Adrenal gland (tissue), 12 donors: ENCODE data around the gene SUV39H1. TPM values are rescaled to one million over a fixed set of nuclear protein-coding genes. Genes with fewer than 3 reads are reported as not detected.

ENCODE experiments used
- DNase-seq, 7 donors: peaks; one replicate each; pipeline ENCODE4 v3.0.0-alpha.2; 2019 to 2020
- H3K27ac ChIP-seq, 5 donors: fragments of 200-600 bp; sonication (generic) in 4 of 5; 1 replicate in 3 of 5; 2 replicates in 2 of 5; pipeline versions ENCODE4 v1.5.1 to v1.8.0; 2016 to 2020; ENCODE audit warnings: mild to moderate bottlenecking in 1 of 5
- H3K27me3 ChIP-seq: fragments of 200-600 bp; 2 replicates; pipeline ENCODE4 v1.8.0; 2021
- H3K36me3 ChIP-seq, 2 donors: fragments of 200-600 bp; replicated peaks in 1 of 2; 1 replicate in 1 of 2; 2 replicates in 1 of 2; pipeline versions ENCODE4 v1.5.1 to v1.8.0; 2018 to 2022
- H3K4me1 ChIP-seq, 2 donors: fragments of 200-600 bp; replicated peaks in 1 of 2; 1 replicate in 1 of 2; 2 replicates in 1 of 2; pipeline versions ENCODE4 v1.5.1 to v1.8.0; 2018 to 2021
- H3K4me3 ChIP-seq, 4 donors: fragments of 200-600 bp; sonication (generic) in 3 of 4; one replicate each; pipeline ENCODE4 v1.5.1; 2016 to 2018
- H3K9me3 ChIP-seq, 3 donors: fragments of 200-600 bp; sonication (generic) in 1 of 3; replicated peaks in 1 of 3; 1 replicate in 2 of 3; 2 replicates in 1 of 3; pipeline versions ENCODE4 v1.5.1 to v1.8.0; 2016 to 2021
- POLR2A ChIP-seq, 2 donors: fragments of 450-650 bp; IDR thresholded peaks; one replicate each; pipeline ENCODE4 v1.6.1; 2017; ENCODE audit warnings: antibody characterized with exemption in 2 of 2, mild to moderate bottlenecking in 2 of 2, moderate library complexity in 1 of 2
- WGBS, 4 donors: extraction: QIAGEN DNeasy Blood & Tissue Kit in 2 of 4; methylation state at CpG; one replicate each; pipeline versions ENCODE4 v1.1.5 to v1.1.7; 2013 to 2017; 5-methylcytosine and 5-hydroxymethylcytosine counted together
- intact Hi-C, 2 donors: fragments of 100-400 bp; cut with DNase I; formaldehyde crosslinking; loops; one replicate each; pipeline versions ENCODE4 v1.14.1 to v1.15.0; 2022 to 2023
- polyA plus RNA-seq, 3 donors: library from polyadenylated mRNA; stranded (reverse); fragments of 200-250 nt in 2 of 3; fragments of 350-450 nt in 1 of 3; fragmentation: Illumina TruSeq in 1 of 3; extraction: RNeasy Lipid Tissue Mini Kit (QIAGEN cat#74804) in 1 of 3; gene quantifications; one replicate each; pipeline ENCODE4 v1.2.3, GENCODE V29; 2013 to 2014
- small RNA-seq, 2 donors: library from RNA; depleted of rRNA; stranded (forward); fragments of <200 nt; gene quantifications; one replicate each; pipeline ENCODE3, GENCODE V24; 2016
- total RNA-seq, 9 donors: library from RNA; depleted of rRNA in 4 of 9; stranded (reverse); fragments of >200 nt in 4 of 9; fragments of 120-200 nt in 1 of 9; fragmentation: NEBNext Ultra II Directional in 1 of 9; extraction: Animal tissue kit (Norgen Biotek cat#: 25700) in 1 of 9; gene quantifications; one replicate each; pipeline versions ENCODE4 v1.1.0 to v1.2.4, GENCODE V29; 2013 to 2023
- TF ChIP-seq, protein P1 (sequence below), 6 experiments: fragments of 450-650 bp in 4 of 6; fragments of 200-600 bp in 2 of 6; sonication (generic) in 1 of 6; IDR thresholded peaks; 1 replicate in 5 of 6; 2 replicates in 1 of 6; pipeline versions ENCODE4 v1.5.1 to v1.8.0; 2016 to 2021; ENCODE audit warnings: antibody characterized with exemption in 6 of 6, mild to moderate bottlenecking in 2 of 6, moderate library complexity in 1 of 6
- donor health status: healthy with polysubstance abuse.
- donor health status: Bipolar disorder and iron deficiency.
- donor health status: DM: yes; HTN: yes; CAD: no.
- donor health status: DM: no; HTN: no; CAD: no.
- donor health status: DM: no; HTN: no; CAD: no.
- donor health status: DM: yes; HTN: yes; CAD: no.

SUV39H1 gene
- total and polyA plus RNA-seq, 12 donors = 2.6 to 4.4 (median 3.2) TPM

DNA sequence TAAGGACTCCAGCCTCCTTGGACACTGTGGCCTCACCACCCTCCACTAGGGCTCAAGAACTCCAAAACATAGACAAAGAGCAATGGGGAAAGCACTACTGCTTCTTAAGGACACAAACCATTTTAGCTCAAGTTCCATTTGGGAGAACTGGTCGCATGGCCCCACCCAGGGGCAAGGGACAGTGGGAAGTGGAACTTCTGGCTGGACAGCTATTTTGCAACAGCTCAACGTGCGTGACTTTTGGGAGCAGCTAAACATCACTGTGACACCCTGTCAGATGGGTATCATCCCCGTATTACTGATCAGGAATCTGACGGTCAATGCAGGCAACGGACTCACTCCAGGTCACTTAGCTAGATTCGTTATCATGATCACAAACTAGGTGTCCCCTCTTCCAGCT lies 56.0 kb downstream of the SUV39H1 start:
- Histone ChIP-seq H3K9me3 (no peaks in the 10 kb centered on the region), H3K4me1 (no peaks in the 10 kb centered on the region), H3K27ac (no peak overlapping the region), H3K27me3 (peaks cover 9% of the 10 kb centered on the region), H3K4me3 (no peak overlapping the region), H3K36me3 (no peaks in the 10 kb centered on the region)
- DNase-seq = no peak
- intact Hi-C loops = no loop called here
- 68 to 69% (median 68%) methylated on average over 3 to 7 of the region's 7 CpGs for WGBS, 4 donors
- TF ChIP-seq, protein P1, sequence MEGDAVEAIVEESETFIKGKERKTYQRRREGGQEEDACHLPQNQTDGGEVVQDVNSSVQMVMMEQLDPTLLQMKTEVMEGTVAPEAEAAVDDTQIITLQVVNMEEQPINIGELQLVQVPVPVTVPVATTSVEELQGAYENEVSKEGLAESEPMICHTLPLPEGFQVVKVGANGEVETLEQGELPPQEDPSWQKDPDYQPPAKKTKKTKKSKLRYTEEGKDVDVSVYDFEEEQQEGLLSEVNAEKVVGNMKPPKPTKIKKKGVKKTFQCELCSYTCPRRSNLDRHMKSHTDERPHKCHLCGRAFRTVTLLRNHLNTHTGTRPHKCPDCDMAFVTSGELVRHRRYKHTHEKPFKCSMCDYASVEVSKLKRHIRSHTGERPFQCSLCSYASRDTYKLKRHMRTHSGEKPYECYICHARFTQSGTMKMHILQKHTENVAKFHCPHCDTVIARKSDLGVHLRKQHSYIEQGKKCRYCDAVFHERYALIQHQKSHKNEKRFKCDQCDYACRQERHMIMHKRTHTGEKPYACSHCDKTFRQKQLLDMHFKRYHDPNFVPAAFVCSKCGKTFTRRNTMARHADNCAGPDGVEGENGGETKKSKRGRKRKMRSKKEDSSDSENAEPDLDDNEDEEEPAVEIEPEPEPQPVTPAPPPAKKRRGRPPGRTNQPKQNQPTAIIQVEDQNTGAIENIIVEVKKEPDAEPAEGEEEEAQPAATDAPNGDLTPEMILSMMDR (IDR thresholded peaks at IDR 0.05) = no peak
- no peak for TF ChIP-seq POLR2A (IDR thresholded peaks at IDR 0.05)

DNA sequence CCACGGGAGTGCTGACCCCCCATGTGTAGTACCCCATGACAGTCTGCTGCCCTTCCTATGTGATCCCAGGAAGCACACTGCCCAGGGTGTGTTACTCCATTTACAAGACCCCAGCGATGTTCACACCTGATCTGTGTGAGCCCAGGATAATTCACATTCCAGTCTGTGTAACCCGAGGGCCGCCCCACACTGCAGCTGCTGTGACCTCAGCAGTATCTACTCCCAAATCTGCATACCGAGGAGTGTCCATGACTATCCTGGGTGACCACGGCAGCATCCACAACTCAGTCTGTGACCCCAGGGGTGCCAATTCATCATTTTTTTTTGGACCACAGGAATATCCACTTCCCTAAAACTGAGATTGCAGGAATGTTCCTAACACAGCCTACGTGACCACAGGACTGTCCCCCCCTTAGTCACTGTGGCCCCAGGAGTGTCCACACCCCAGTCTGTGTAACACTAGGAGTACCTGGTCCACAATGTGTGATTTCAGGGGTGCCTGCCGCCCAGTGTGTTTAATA lies 57.2 kb downstream of the SUV39H1 start:
- no peak overlapping the region for H3K27ac ChIP-seq
- H3K9me3 ChIP-seq = no peaks in the 10 kb centered on the region
- DNase-seq = no peak
- H3K4me3 ChIP-seq = no peak overlapping the region
- H3K36me3 ChIP-seq = no peaks in the 10 kb centered on the region
- H3K27me3 ChIP-seq = peaks cover 9% of the 10 kb centered on the region
- intact Hi-C loops = no loop called here
- WGBS, 4 donors = 60 to 67% (median 62%) methylated on average over 1 to 8 of the region's 8 CpGs
- TF ChIP-seq, protein P1 (IDR thresholded peaks at IDR 0.05) = no peak
- TF ChIP-seq POLR2A (IDR thresholded peaks at IDR 0.05) = no peak
- no peaks in the 10 kb centered on the region for H3K4me1 ChIP-seq

DNA sequence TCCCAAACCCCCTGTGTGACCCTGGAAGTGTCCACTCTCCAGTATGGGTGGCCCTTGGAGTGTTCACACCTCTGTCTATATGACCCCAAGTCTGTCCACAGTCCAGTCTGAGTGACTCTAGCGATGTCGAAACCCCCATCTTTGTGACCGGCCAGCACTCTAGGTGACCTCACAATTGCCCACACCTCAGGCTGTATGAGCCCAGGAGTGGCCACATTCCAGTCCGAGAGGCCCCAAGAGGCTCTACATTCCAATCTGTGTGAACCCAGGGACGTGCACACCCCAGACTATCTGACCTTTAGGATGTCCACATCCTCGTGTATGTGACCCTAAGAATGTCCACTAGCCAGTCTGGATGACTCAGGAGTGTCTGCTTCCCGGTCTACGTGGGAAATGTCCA lies 57.7 kb downstream of the SUV39H1 start:
- no peaks in the 10 kb centered on the region for H3K9me3 ChIP-seq
- H3K27ac ChIP-seq = no peak overlapping the region
- DNase-seq = no peak
- intact Hi-C loops = no loop called here
- no peaks in the 10 kb centered on the region for H3K36me3 ChIP-seq
- H3K4me1 ChIP-seq = no peaks in the 10 kb centered on the region
- 67 to 82% (median 75%) methylated on average over 3 to 8 of the region's 8 CpGs for WGBS, 4 donors
- TF ChIP-seq POLR2A (IDR thresholded peaks at IDR 0.05) = no peak
- TF ChIP-seq, protein P1 (IDR thresholded peaks at IDR 0.05) = no peak
- H3K4me3 ChIP-seq = no peak overlapping the region
- H3K27me3 ChIP-seq = peaks cover 10% of the 10 kb centered on the region

Small RNA genes lying within 50 kb of the gene (small RNA-seq; reads per million reads assigned to genes)
- gene RNU6-1056P = 0 reads per million in 2 donors

Other genes starting within 250 kb of the SUV39H1 start
- 1 to 10 TPM in 7 of 9 donors, under 1 TPM in 2; 0.11 to 6.6 (median 4.3) TPM for gene SLC38A5, start 226.5 kb upstream of the SUV39H1 start, total RNA-seq
- 1 to 10 TPM; 3.7 to 6.2 (median 6.0) TPM for gene SLC38A5, start 226.5 kb upstream of the SUV39H1 start, polyA plus RNA-seq
- 10 to 100 TPM; 27.8 to 83.4 (median 39.0) TPM for gene FTSJ1, start 220.5 kb upstream of the SUV39H1 start, total RNA-seq
- 10 to 100 TPM; 42.2 to 59.2 (median 52.0) TPM for gene FTSJ1, start 220.5 kb upstream of the SUV39H1 start, polyA plus RNA-seq
- gene PORCN, start 187.7 kb upstream of the SUV39H1 start, total RNA-seq = 100 to 1,000 TPM in 2 of 9 donors, 10 to 100 TPM in 6, 1 to 10 TPM in 1; 9.5 to 290 (median 88.8) TPM
- gene PORCN, start 187.7 kb upstream of the SUV39H1 start, polyA plus RNA-seq = 100 to 1,000 TPM in 1 of 3 donors, 10 to 100 TPM in 2; 36.6 to 199 (median 60.1) TPM
- gene EBP, start 174.9 kb upstream of the SUV39H1 start, total RNA-seq = 100 to 1,000 TPM in 8 of 9 donors, 10 to 100 TPM in 1; 85.8 to 678 (median 152) TPM
- 1,000 to 10,000 TPM in 1 of 3 donors, 100 to 1,000 TPM in 2; 119 to 1,010 (median 252) TPM for gene EBP, start 174.9 kb upstream of the SUV39H1 start, polyA plus RNA-seq
- 10 to 100 TPM in 7 of 9 donors, 1 to 10 TPM in 2; 9.0 to 31.0 (median 15.7) TPM for gene TBC1D25, start 157.0 kb upstream of the SUV39H1 start, total RNA-seq
- gene TBC1D25, start 157.0 kb upstream of the SUV39H1 start, polyA plus RNA-seq = 10 to 100 TPM in 1 of 3 donors, 1 to 10 TPM in 2; 8.9 to 12.5 (median 9.5) TPM
- gene RBM3, start 122.2 kb upstream of the SUV39H1 start, total RNA-seq = 100 to 1,000 TPM in 6 of 9 donors, 10 to 100 TPM in 3; 52.9 to 284 (median 127) TPM
- gene RBM3, start 122.2 kb upstream of the SUV39H1 start, polyA plus RNA-seq = 100 to 1,000 TPM; 170 to 234 (median 224) TPM
- 100 to 1,000 TPM in 8 of 9 donors, 10 to 100 TPM in 1; 93.0 to 232 (median 166) TPM for gene WDR13, start 99.2 kb upstream of the SUV39H1 start, total RNA-seq
- gene WDR13, start 99.2 kb upstream of the SUV39H1 start, polyA plus RNA-seq = 100 to 1,000 TPM in 2 of 3 donors, 10 to 100 TPM in 1; 53.5 to 677 (median 535) TPM
- 10 to 100 TPM in 5 of 9 donors, 1 to 10 TPM in 4; 1.1 to 22.5 (median 12.8) TPM for gene WAS, start 12.9 kb upstream of the SUV39H1 start, total RNA-seq
- 10 to 100 TPM in 1 of 3 donors, 1 to 10 TPM in 2; 4.2 to 18.9 (median 9.1) TPM for gene WAS, start 12.9 kb upstream of the SUV39H1 start, polyA plus RNA-seq
- gene GLOD5, start 65.0 kb downstream of the SUV39H1 start, total RNA-seq = under 1 TPM in 1 of 9 donors, not detected in 8; 0.94 TPM
- not detected for gene GLOD5, start 65.0 kb downstream of the SUV39H1 start, polyA plus RNA-seq
- under 1 TPM in 3 of 9 donors, not detected in 6; 0.27 to 0.43 (median 0.33) TPM for gene GATA1, start 89.9 kb downstream of the SUV39H1 start, total RNA-seq
- gene GATA1, start 89.9 kb downstream of the SUV39H1 start, polyA plus RNA-seq = not detected
- gene HDAC6, start 105.3 kb downstream of the SUV39H1 start, total RNA-seq = 100 to 1,000 TPM in 1 of 9 donors, 10 to 100 TPM in 8; 45.1 to 142 (median 72.6) TPM
- gene HDAC6, start 105.3 kb downstream of the SUV39H1 start, polyA plus RNA-seq = 100 to 1,000 TPM in 2 of 3 donors, 10 to 100 TPM in 1; 87.2 to 303 (median 135) TPM
- gene ERAS, start 129.8 kb downstream of the SUV39H1 start, total RNA-seq = under 1 TPM in 1 of 9 donors, not detected in 8; 0.11 TPM
- gene ERAS, start 129.8 kb downstream of the SUV39H1 start, polyA plus RNA-seq = under 1 TPM in 1 of 3 donors, not detected in 2; 0.20 TPM
- 100 to 1,000 TPM in 1 of 9 donors, 10 to 100 TPM in 2, 1 to 10 TPM in 5, under 1 TPM in 1; 0.97 to 151 (median 7.0) TPM for gene PCSK1N, start 138.9 kb downstream of the SUV39H1 start, total RNA-seq
- gene PCSK1N, start 138.9 kb downstream of the SUV39H1 start, polyA plus RNA-seq = 100 to 1,000 TPM in 2 of 3 donors, under 1 TPM in 1; 0.24 to 297 (median 113) TPM
- 10 to 100 TPM; 43.7 to 98.0 (median 64.7) TPM for gene TIMM17B, start 201.0 kb downstream of the SUV39H1 start, total RNA-seq
- gene TIMM17B, start 201.0 kb downstream of the SUV39H1 start, polyA plus RNA-seq = 10 to 100 TPM; 25.5 to 93.5 (median 56.9) TPM
- 100 to 1,000 TPM in 2 of 9 donors, 10 to 100 TPM in 7; 53.1 to 123 (median 89.8) TPM for gene PQBP1, start 201.2 kb downstream of the SUV39H1 start, total RNA-seq
- 100 to 1,000 TPM; 117 to 316 (median 295) TPM for gene PQBP1, start 201.2 kb downstream of the SUV39H1 start, polyA plus RNA-seq
- 10 to 100 TPM; 23.7 to 59.7 (median 32.9) TPM for gene SLC35A2, start 214.9 kb downstream of the SUV39H1 start, total RNA-seq
- 10 to 100 TPM in 2 of 3 donors, 1 to 10 TPM in 1; 5.1 to 33.5 (median 11.1) TPM for gene SLC35A2, start 214.9 kb downstream of the SUV39H1 start, polyA plus RNA-seq
- gene PIM2, start 222.3 kb downstream of the SUV39H1 start, total RNA-seq = 10 to 100 TPM in 4 of 9 donors, 1 to 10 TPM in 5; 3.8 to 14.1 (median 9.7) TPM
- 10 to 100 TPM in 1 of 3 donors, 1 to 10 TPM in 2; 4.1 to 11.9 (median 4.8) TPM for gene PIM2, start 222.3 kb downstream of the SUV39H1 start, polyA plus RNA-seq